ENCODE data around the gene GPR63. TPM values are rescaled to one million over a fixed set of nuclear protein-coding genes. Genes with fewer than 3 reads are reported as not detected.
"Not testable (repeated sequence)": the region's sequence is repeated elsewhere in the genome, so short reads cannot be mapped to it uniquely, and the experiment has no call there.

Gene GPR63
- 0.54 TPM for total RNA-seq

DNA sequence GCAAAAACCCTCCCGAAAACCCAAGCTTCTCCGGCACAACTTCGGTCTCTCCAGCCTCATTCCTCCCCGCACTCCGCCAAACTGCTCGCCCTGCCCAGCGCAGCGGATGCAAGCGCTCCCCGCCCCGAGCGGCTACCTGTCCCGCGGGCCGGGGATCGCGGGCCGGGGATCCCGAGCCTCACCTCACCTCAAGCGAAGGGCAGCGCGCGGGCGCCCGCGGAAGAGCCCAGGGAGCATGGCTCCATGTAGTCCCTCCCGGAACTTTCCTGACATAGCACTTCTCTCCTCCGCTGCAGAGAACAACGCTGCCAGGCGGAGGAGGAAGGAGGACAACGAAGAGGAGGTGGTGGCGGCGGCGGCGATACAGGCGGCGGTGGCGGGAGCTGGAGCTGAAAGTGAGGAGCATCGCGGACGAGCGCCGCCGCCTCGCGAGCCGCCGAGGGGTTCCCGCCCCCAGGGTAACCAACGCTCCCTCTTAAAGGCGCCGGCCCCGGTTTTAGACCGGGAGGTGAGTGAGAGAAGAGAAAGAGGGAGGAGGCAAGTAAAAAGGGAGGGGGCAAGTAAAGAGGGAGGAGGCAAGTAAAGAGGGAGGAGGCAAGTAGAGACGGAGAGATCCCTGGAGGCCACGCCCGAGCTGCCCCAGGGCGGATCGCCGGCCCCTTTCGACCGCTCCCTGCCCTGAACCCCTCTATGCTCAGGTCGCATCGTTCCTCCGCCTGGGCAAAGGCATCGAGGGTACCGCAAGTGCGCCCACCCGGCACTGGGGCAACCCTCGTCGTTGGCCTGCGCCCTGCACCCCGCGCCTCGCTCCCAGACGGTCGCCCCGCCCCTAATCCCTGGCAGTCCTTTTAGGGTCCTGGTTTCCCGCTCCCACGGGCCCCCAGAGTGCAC is at the start of gene GPR63:
TSS of gene GPR63 (minus strand) at position 397 of the 891 bp plus-strand sequence. CDS start 37,746 bp downstream, outside the sequence.
- peak; percentile 19 to 62 (median 51) for DNase-seq (ENCODE audit: low read depth in 2 of 3, low spot score in 2 of 3)

DNA sequence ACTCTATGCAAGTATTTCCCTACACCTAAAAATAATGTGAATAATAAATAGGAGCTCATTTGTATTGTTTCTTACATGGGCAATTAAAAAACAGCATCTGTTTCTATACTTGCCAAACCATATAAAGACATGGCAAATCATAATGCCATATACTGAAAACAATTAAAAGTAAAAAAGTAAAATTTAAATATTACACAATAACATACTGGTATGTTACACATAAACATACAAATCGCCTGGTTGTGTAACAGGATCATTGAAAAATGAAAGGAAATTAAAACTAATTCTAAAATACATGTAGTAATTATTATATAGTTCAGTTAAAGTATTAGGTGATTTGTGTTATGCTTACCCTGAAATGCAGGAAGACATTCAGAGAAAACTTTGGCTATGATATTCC is 49.2 kb upstream of the GPR63 start:
- no peak for DNase-seq (ENCODE audit: low read depth in 2 of 3, low spot score in 2 of 3)

DNA sequence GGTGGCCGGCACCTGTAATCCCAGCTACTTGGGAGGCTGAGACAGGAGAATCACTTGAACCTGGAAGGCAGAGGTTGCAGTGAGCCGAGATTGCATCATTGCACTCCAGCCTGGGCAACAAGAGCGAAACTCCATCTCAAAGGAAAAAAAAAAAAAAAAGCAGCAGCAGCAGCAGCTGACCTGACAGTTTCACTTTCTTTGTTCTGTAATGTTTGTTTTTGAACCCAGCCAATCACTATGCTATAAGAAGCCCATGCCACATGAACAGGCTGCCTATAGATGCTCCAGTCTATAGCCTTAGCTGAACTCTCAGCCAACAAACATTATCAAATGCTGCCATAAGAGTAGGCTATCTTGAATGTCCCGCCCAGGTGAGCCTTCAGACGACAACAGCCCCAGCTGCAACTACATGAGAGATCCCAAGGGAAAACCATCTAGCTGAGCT is 47.9 kb upstream of the GPR63 start:
- not testable (repeated sequence) for DNase-seq (ENCODE audit: low read depth in 2 of 3, low spot score in 2 of 3)

GRCh38 chr6:96878143-96878542 is 40.9 kb upstream of the GPR63 start:
- no peak for DNase-seq (ENCODE audit: low read depth in 2 of 3, low spot score in 2 of 3)

DNA sequence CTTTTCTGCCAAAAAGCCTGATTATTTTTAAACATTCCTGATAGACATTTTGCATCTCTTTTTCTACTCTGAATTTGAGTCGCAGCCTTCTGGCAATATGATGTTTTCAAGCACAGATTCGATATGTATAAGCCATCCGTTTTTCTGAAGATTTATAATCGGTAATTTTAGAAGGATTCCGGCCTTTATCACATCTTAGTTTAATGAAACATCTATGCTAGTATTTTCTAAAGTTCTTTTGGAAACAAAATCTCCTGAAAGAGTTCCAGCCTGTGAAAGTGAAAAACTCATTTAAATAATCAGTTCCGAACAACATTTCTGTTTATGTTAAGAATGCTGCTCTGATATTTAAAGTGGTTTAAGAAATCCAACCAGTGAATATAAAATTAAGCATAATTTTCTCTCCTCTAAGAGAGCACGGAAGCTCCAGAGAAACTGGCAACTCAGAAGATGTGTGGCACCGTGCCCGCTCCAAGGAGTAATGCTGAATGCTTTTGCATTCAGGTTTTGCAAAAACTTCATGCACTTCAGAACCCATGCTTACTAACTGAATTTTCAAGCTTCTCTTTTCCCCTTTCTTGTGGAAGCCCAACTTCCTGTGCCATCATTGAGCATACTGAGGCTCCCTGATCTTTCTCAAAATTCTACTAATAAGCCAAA is 39.7 kb upstream of the GPR63 start:
- DNase-seq (ENCODE audit: low read depth in 2 of 3, low spot score in 2 of 3), result no peak

GRCh38 chr6:96872976-96873375 is 35.7 kb upstream of the GPR63 start:
- no peak for DNase-seq (ENCODE audit: low read depth in 2 of 3, low spot score in 2 of 3)

DNA sequence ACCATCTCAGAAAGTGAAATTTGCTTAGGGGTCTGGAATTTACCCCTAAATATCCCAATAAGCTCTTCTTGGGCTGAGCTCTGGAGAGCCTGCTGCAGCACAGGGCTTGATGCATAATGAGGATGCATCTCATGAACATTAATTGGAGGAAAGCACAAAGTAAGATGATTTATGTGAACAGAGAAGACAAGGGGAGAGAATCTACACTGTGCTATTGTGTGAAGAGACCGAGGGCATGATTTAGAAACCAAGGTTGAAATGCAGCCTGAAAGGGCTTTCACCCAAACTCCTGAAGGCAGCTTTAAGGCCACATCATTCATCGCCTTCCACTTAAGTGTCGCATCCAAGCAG is 27.8 kb upstream of the GPR63 start:
- DNase-seq (ENCODE audit: low read depth in 2 of 3, low spot score in 2 of 3), result no peak

GRCh38 chr6:96864216-96865054 is 27.2 kb upstream of the GPR63 start:
- no peak for DNase-seq (ENCODE audit: low read depth in 2 of 3, low spot score in 2 of 3)

- no peak for DNase-seq (ENCODE audit: low read depth in 2 of 3, low spot score in 2 of 3)
Observed at GRCh38 chr6:96862560-96862959, 25.3 kb upstream of the GPR63 start.

DNA sequence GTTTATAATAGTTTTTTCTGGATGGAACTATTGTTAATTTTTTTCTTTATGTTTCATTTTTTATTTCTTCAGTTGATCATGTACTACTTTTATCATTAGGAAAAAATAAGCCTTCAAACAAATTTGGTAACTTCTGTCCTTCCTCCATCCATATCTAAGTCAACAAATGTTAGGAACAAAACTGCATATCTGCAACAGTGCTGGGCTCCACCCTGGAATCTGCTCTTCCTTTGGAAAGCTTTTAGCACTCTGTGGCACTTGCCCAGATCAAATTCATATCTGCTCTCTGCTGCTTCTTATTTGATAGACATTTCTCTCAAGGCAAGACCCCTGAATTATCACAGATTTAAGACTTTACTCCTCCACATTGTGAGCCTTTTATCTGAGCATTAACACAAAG is 24.3 kb upstream of the GPR63 start:
- no peak for DNase-seq (ENCODE audit: low read depth in 2 of 3, low spot score in 2 of 3)

- DNase-seq (ENCODE audit: low read depth in 2 of 3, low spot score in 2 of 3), result no peak
Observed at GRCh38 chr6:96856856-96857255, 19.6 kb upstream of the GPR63 start.

- DNase-seq (ENCODE audit: low read depth in 2 of 3, low spot score in 2 of 3), result no peak
Observed at GRCh38 chr6:96853083-96853482, 15.8 kb upstream of the GPR63 start.

- no peak for DNase-seq (ENCODE audit: low read depth in 2 of 3, low spot score in 2 of 3)
Observed at GRCh38 chr6:96852605-96853004, 15.3 kb upstream of the GPR63 start.

GRCh38 chr6:96851858-96852257 is 14.6 kb upstream of the GPR63 start:
- no peak for DNase-seq (ENCODE audit: low read depth in 2 of 3, low spot score in 2 of 3)

DNA sequence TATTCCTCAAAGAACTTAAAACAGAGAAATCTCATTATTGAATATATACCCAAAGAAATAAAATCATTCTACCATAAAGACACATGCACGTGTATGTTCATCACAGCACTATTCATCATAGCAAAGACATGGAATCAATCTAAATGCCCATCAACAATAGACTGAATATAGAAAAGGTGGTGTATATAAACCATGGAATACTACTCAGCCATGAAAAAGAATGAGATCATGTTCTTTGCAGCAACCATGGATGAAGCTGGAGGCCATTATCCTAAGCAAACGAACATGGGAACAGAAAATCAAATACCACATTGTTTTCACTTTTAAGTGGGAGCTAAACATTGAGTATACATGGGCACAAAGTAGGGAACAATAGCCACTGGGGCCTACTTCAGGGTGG is 12.3 kb upstream of the GPR63 start:
- no peak for DNase-seq (ENCODE audit: low read depth in 2 of 3, low spot score in 2 of 3)

DNA sequence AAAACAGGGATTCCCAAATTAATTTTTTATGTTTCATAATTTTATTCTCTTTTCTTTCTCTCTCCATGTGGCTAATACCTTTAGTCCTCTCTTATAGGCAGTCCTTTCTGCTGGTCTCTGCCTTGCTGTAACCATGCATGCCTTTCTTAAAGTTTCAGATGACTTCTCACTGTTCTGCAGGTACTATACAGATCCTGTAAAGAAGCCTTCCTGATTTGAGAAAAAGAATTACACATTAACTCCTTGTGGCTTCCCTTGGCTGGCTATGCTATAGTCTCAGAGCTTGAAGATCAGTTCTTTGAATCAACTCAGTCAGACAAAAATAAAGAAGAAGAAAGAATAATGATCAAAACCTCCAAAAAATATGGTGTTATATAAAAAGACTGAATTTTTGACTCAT is 7.3 kb upstream of the GPR63 start:
- DNase-seq (ENCODE audit: low read depth in 2 of 3, low spot score in 2 of 3), result no peak

GRCh38 chr6:96841345-96841744 is 4.1 kb upstream of the GPR63 start:
- no peak for DNase-seq (ENCODE audit: low read depth in 2 of 3, low spot score in 2 of 3)

DNA sequence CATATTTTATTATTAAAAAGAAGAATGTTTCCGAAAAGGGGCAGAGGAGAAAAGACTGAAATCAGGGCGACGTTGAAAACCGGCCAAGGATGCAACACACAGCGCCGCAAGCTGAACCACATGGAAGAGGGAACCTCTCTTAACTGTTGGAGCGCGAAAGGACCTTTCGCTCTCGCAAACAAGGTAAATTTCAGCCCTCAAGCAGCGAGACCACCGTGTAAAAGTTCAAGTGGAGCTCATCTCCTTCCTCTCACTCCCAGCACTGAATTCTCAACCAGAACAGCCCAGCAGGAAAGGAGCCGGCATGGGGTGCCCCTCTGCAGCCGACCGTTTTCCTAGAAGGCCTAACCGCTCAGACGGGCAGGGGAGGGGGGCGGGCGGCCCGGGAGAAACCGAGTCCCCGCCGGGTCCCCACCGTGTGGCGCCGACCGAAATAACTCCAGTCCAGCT is 621 bp downstream of the GPR63 start:
- DNase-seq (ENCODE audit: low read depth in 2 of 3, low spot score in 2 of 3), result peak in 1 of 3 donors; percentile 21

DNA sequence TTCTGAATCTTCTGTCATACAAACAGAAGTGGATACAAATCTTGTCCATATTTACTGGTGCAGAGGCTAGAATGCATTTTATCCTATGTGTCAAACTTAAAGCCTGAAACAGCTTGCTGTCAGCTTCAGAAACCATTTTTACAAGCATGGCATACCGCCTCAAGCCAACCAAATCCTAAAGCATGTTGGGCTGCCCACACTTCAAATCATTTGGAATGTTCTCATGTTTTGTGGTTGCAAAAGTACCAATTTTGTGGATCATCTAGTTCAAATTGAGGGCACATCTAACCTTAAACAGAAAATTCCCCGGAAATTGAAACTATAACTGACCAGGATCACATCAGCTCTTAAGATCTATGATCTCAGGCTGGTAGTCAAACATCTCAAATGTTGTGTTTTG is 3.2 kb downstream of the GPR63 start:
- DNase-seq (ENCODE audit: low read depth in 2 of 3, low spot score in 2 of 3), result no peak

GRCh38 chr6:96832780-96833179 is 4.5 kb downstream of the GPR63 start:
- no peak for DNase-seq (ENCODE audit: low read depth in 2 of 3, low spot score in 2 of 3)

- DNase-seq (ENCODE audit: low read depth in 2 of 3, low spot score in 2 of 3), result no peak
Observed at GRCh38 chr6:96826865-96827264, 10.4 kb downstream of the GPR63 start.
